Epithelial cell of umbilical artery (primary cell): Measurements from ENCODE around the gene WDR19. TPM values are rescaled to one million over a fixed set of nuclear protein-coding genes. Genes with fewer than 3 reads are reported as not detected.

ENCODE experiments used
- total RNA-seq: library from RNA; depleted of rRNA; stranded (reverse); fragments of >200 nt; gene quantifications from 2 replicates; pipeline ENCODE4 v1.2.3, GENCODE V29; 2014

The WDR19 gene
- 18.2 and 22.0 TPM in 2 replicates for total RNA-seq

GRCh38 chr4:39181905-39182638 lies at the start of gene WDR19:
TSS of gene WDR19 (plus strand) at chr4:39182529. CDS start at chr4:39182558, 29 bp downstream.

Other genes starting within 250 kb of the WDR19 start
- gene TMEM156, start 150.1 kb upstream of the WDR19 start, total RNA-seq = 0.61 and 1.9 TPM in 2 replicates
- 76.0 and 79.8 TPM in 2 replicates for gene KLHL5, start 120.3 kb upstream of the WDR19 start, total RNA-seq
- 43.2 and 47.9 TPM in 2 replicates for gene RFC1, start 183.8 kb downstream of the WDR19 start, total RNA-seq
- not detected in 2 replicates for gene KLB, start 224.4 kb downstream of the WDR19 start, total RNA-seq